HepG2 (cell line): ENCODE results near the gene S100A13. TPM values are rescaled to one million over a fixed set of nuclear protein-coding genes. Genes with fewer than 3 reads are reported as not detected.
A peak's percentile ranks its signal among the peaks of the same experiment; 100 is the strongest.

Source experiments
- CREB1 ChIP-seq, 2 experiments: fragments of 450-650 bp in 1 of 2; IDR thresholded peaks; 2 replicates each; pipeline ENCODE4 v1.6.1; 2016 to 2017; ENCODE audit warnings: control low read depth in 1 of 2, mild to moderate bottlenecking in 1 of 2, missing compliant biosample characterization in 1 of 2, missing genetic modification characterization in 1 of 2
- GZF1 ChIP-seq: sonication (generic); formaldehyde crosslinking; IDR thresholded peaks from 2 replicates; pipeline ENCODE4 v1.5.1; 2020; ENCODE audit warnings: mild to moderate bottlenecking, missing genetic modification reagents
- HMGXB4 ChIP-seq, 2 experiments: sonication (generic) in 1 of 2; formaldehyde crosslinking in 1 of 2; IDR thresholded peaks; 2 replicates each; pipeline versions ENCODE4 v1.4.0 to v1.6.1; 2018 to 2020; ENCODE audit warnings: missing genetic modification reagents in 2 of 2, borderline replicate concordance in 1 of 2, low read depth in 1 of 2, mild to moderate bottlenecking in 1 of 2, missing biosample characterization in 1 of 2
- HNF1B ChIP-seq: sonication (generic); formaldehyde crosslinking; IDR thresholded peaks from 2 replicates; pipeline ENCODE4 v1.5.1; 2020; ENCODE audit warnings: mild to moderate bottlenecking, moderate library complexity, missing genetic modification reagents
- HNRNPLL ChIP-seq: fragments of 200-400 bp; formaldehyde crosslinking; IDR thresholded peaks from 2 replicates; pipeline ENCODE4 v1.6.1; 2017; ENCODE audit warnings: mild to moderate bottlenecking, low read depth, low read length; ENCODE audit not compliant: poor library complexity, severe bottlenecking
- KAT8 ChIP-seq: IDR thresholded peaks from 2 replicates; pipeline ENCODE4 v1.6.1; 2016; ENCODE audit warnings: missing genetic modification reagents, missing compliant biosample characterization
- KDM5A ChIP-seq: fragments of 200-600 bp; sonication (generic); IDR thresholded peaks from 2 replicates; pipeline ENCODE4 v1.7.0; 2018; ENCODE audit warnings: antibody characterized with exemption, mild to moderate bottlenecking, low read length, borderline replicate concordance
- KLF6 ChIP-seq: IDR thresholded peaks from 2 replicates; pipeline ENCODE4 v1.8.0; 2016; ENCODE audit warnings: missing biosample characterization, missing genetic modification reagents
- LCORL ChIP-seq, 2 experiments: fragments of 450-650 bp in 1 of 2; sonication (generic) in 1 of 2; formaldehyde crosslinking in 1 of 2; IDR thresholded peaks; 2 replicates each; pipeline versions ENCODE4 v1.5.0 to v1.6.1; 2017 to 2020; ENCODE audit warnings: antibody characterized with exemption in 1 of 2, missing genetic modification reagents in 1 of 2
- SP2 ChIP-seq: sonication (generic); formaldehyde crosslinking; IDR thresholded peaks from 2 replicates; pipeline ENCODE4 v1.5.1; 2020; ENCODE audit warnings: mild to moderate bottlenecking, missing genetic modification reagents
- SP5 ChIP-seq: IDR thresholded peaks from 2 replicates; pipeline ENCODE4 v1.6.1; 2016; ENCODE audit warnings: low read depth, borderline replicate concordance
- TFDP2 ChIP-seq: sonication (generic); formaldehyde crosslinking; IDR thresholded peaks from 2 replicates; pipeline ENCODE4 v1.4.0; 2020; ENCODE audit warnings: missing genetic modification reagents
- TP53 ChIP-seq: sonication (generic); formaldehyde crosslinking; conservative IDR thresholded peaks from 2 replicates; pipeline ENCODE4 v1.4.0; 2020; ENCODE audit warnings: missing genetic modification reagents
- XRCC5 ChIP-seq: fragments of 200-400 bp; formaldehyde crosslinking; optimal IDR thresholded peaks from 2 replicates; pipeline ENCODE3; 2017; ENCODE audit warnings: mild to moderate bottlenecking, low read length
- ZBTB20 ChIP-seq: sonication (generic); formaldehyde crosslinking; IDR thresholded peaks from 2 replicates; pipeline ENCODE4 v1.8.1; 2023; ENCODE audit warnings: missing genetic modification reagents, low read depth, mild to moderate bottlenecking, borderline replicate concordance
- ZFP82 ChIP-seq: sonication (generic); formaldehyde crosslinking; IDR thresholded peaks from 2 replicates; pipeline ENCODE4 v1.5.1; 2020; ENCODE audit warnings: mild to moderate bottlenecking, missing genetic modification reagents, borderline replicate concordance
- ZNF230 ChIP-seq: sonication (generic); formaldehyde crosslinking; IDR thresholded peaks from 2 replicates; pipeline ENCODE4 v1.4.0; 2020; ENCODE audit warnings: mild to moderate bottlenecking, missing genetic modification reagents
- ZNF33A ChIP-seq: sonication (generic); formaldehyde crosslinking; IDR thresholded peaks from 2 replicates; pipeline ENCODE4 v1.5.1; 2020; ENCODE audit warnings: missing genetic modification reagents, mild to moderate bottlenecking, moderate library complexity, borderline replicate concordance
- ZNF639 ChIP-seq: conservative IDR thresholded peaks from 2 replicates; pipeline ENCODE4 v1.6.1; 2018; ENCODE audit warnings: missing genetic modification reagents
- ZNF772 ChIP-seq: sonication (generic); formaldehyde crosslinking; IDR thresholded peaks from 2 replicates; pipeline ENCODE4 v1.5.0; 2020; ENCODE audit warnings: mild to moderate bottlenecking, missing genetic modification reagents
- ZSCAN21 ChIP-seq: sonication (generic); formaldehyde crosslinking; IDR thresholded peaks from 2 replicates; pipeline ENCODE4 v1.8.0; 2022; ENCODE audit warnings: mild to moderate bottlenecking, missing genetic modification reagents, moderate library complexity, borderline replicate concordance
- ZSCAN31 ChIP-seq: sonication (generic); formaldehyde crosslinking; IDR thresholded peaks from 2 replicates; pipeline ENCODE4 v1.5.0; 2020; ENCODE audit warnings: low read depth, mild to moderate bottlenecking, missing genetic modification reagents
- polyA plus RNA-seq, 8 experiments: library from polyadenylated mRNA; depleted of rRNA in 3 of 8; stranded (reverse) in 7 of 8; unstranded in 1 of 8; fragments of >200 nt; fragmentation: Illumina TruSeq in 4 of 8; extraction: Trizol in 4 of 8; gene quantifications; 2 replicates each; pipeline versions ENCODE4 v1.2.1 to v1.2.3, GENCODE V29; 2011 to 2016; ENCODE audit warnings: low read depth in 4 of 8, missing spikeins in 1 of 8, mixed read lengths in 1 of 8; ENCODE audit not compliant: insufficient read depth in 1 of 8
- total RNA-seq, 5 experiments: library from RNA; depleted of rRNA; stranded (reverse); fragments of >200 nt; fragmentation: Illumina TruSeq; extraction: Trizol; gene quantifications; 2 replicates each; pipeline ENCODE4 v1.2.3, GENCODE V29; 2016; ENCODE audit warnings: low read depth in 1 of 5

S100A13 gene
- total and polyA plus RNA-seq, 2 of the 13 experiments (the other 11 are each of a cell fraction or from before 2014, with no cell fraction given), result 89.5 to 172 TPM

- TF ChIP-seq HMGXB4 (CRISPR knock-in tag; IDR thresholded peaks at IDR 0.05; ENCODE audit: borderline replicate concordance in 1 of 2, low read depth in 1 of 2) (peak; percentile 57 to 59; a peak in 2 of 4 replicates), ZFP82 (CRISPR knock-in tag) (no peak), SP2 (CRISPR knock-in tag) (peak; percentile 37; the same call in 1 of the 2 replicates), GZF1 (CRISPR knock-in tag) (no peak), KAT8 (CRISPR knock-in tag) (peak; percentile 84), SP5 (CRISPR knock-in tag) (peak; percentile 91), ZSCAN21 (0 out of 2 replicates have a peak, but pooled peaks have one; percentile 37), XRCC5 (peak; percentile 83), HNRNPLL (peak; percentile 74), ZNF230 (CRISPR knock-in tag) (peak; percentile 53; the same call in 1 of the 2 replicates), TFDP2 (peak; percentile 80), ZBTB20 (CRISPR knock-in tag) (peak; percentile 25; the same call in 1 of the 2 replicates), KLF6 (peak; percentile 54; the same call in 1 of the 2 replicates), ZNF772 (no peak), KDM5A (peak; percentile 86), ZNF33A (CRISPR knock-in tag) (0 out of 2 replicates have a peak, but pooled peaks have one; percentile 25), HNF1B (CRISPR knock-in tag) (peak; percentile 85), LCORL (IDR thresholded peaks at IDR 0.05) (no peak), LCORL (CRISPR knock-in tag; IDR thresholded peaks at IDR 0.05) (peak; percentile 80), TP53 (no peak), CREB1 (IDR thresholded peaks at IDR 0.05) (no peak), CREB1 (CRISPR knock-in tag; IDR thresholded peaks at IDR 0.05) (peak; percentile 80), ZNF639 (CRISPR knock-in tag) (no peak), ZSCAN31 (CRISPR knock-in tag) (peak; percentile 37; the same call in 1 of the 2 replicates)
Observed at GRCh38 chr1:153658400-153659174, 31.3 kb upstream of the S100A13 start, which contains the start of gene SNAPIN (continued).
